Measurements from ENCODE around the gene RANBP9. TPM values are rescaled to one million over a fixed set of nuclear protein-coding genes. Genes with fewer than 3 reads are reported as not detected.

RANBP9 gene
- total and polyA plus RNA-seq, 2 of the 13 experiments (the other 11 are each of a cell fraction or from before 2014, with no cell fraction given), result 26.6 to 30.6 TPM

DNA sequence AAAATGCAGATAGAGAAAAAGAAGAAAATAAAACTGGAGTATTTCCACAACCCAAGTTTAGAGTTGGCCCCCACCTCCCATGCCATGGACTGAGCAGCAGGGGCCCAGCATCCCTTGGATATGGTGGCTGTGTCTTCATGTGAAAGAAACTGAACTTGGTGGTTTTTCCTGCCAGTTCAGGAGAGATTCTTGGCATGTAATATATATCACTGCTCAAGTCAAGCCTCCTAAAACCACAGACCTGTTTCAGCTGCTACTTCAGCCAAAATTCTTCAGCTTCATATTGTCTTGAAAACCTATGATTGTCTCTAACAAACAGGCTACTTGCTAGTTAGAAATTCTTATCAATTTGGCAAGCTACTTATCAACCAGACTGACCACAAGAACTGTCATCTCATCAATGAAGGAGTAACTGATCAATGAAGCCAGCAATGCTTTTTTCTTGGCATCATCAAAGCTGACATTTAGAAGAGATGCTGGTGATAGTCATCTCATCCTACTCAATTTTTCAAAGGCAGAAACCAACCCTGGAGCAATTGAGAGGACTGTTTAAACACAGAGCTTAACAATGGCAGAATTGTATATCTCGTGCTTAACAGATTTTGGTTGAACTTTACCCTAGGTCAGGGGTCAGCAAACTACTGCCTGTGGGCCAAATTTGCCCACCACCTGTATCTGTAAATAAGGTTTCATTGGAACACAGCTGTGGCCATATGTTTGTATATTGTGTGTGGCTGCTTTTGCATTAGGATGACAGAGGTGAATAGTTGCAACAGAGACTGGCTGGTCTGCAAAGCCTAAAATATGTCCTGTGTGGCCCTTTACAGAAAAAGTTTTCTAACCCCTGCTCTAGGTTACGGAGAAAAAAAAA, 106.9 kb downstream of the RANBP9 start (continued):
- TF ChIP-seq, protein P1, sequence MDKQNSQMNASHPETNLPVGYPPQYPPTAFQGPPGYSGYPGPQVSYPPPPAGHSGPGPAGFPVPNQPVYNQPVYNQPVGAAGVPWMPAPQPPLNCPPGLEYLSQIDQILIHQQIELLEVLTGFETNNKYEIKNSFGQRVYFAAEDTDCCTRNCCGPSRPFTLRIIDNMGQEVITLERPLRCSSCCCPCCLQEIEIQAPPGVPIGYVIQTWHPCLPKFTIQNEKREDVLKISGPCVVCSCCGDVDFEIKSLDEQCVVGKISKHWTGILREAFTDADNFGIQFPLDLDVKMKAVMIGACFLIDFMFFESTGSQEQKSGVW (CRISPR knock-in tag; IDR thresholded peaks at IDR 0.05; ENCODE audit: borderline replicate concordance), result no peak
- TF ChIP-seq EP300 (IDR thresholded peaks at IDR 0.05; ENCODE audit: low read depth in 2 of 2, low read length in 2 of 2) (peak; percentile 97 to 99), EP300 (CRISPR knock-in tag; IDR thresholded peaks at IDR 0.05; ENCODE audit: borderline replicate concordance) (peak; percentile 98), ZNF660 (CRISPR knock-in tag; IDR thresholded peaks at IDR 0.05; ENCODE audit: borderline replicate concordance, low read depth) (no peak), ZNF564 (CRISPR knock-in tag; IDR thresholded peaks at IDR 0.05) (0 out of 2 replicates have a peak, but pooled peaks have one; percentile 52), HNRNPK (IDR thresholded peaks at IDR 0.05; ENCODE audit: low read depth, low read length, poor library complexity, severe bottlenecking) (no peak), YY1 (IDR thresholded peaks at IDR 0.05; ENCODE audit: insufficient read depth, insufficient replicate concordance, low read depth, low read length) (peak; percentile 12), ARNTL (CRISPR knock-in tag; IDR thresholded peaks at IDR 0.05) (peak; percentile 71; the same call in 1 of the 2 replicates), TP53 (CRISPR knock-in tag; conservative IDR thresholded peaks at IDR 0.05) (peak; percentile 84; the same call in 1 of the 2 replicates), ZNF30 (CRISPR knock-in tag; IDR thresholded peaks at IDR 0.05) (no peak), FOSL2 (CRISPR knock-in tag; IDR thresholded peaks at IDR 0.05) (peak; percentile 83), HES4 (CRISPR knock-in tag; IDR thresholded peaks at IDR 0.05; ENCODE audit: borderline replicate concordance) (no peak), ARHGAP35 (CRISPR knock-in tag; IDR thresholded peaks at IDR 0.05; ENCODE audit: borderline replicate concordance) (no peak), ZNF234 (CRISPR knock-in tag; conservative IDR thresholded peaks at IDR 0.05) (no peak), ZBTB43 (CRISPR knock-in tag; conservative IDR thresholded peaks at IDR 0.05) (peak; percentile 80; the same call in 1 of the 2 replicates), ZSCAN31 (CRISPR knock-in tag; IDR thresholded peaks at IDR 0.05; ENCODE audit: low read depth) (peak; percentile 84), BCL6 (CRISPR knock-in tag; IDR thresholded peaks at IDR 0.05) (peak; percentile 91)
- TF ChIP-seq, protein P2, sequence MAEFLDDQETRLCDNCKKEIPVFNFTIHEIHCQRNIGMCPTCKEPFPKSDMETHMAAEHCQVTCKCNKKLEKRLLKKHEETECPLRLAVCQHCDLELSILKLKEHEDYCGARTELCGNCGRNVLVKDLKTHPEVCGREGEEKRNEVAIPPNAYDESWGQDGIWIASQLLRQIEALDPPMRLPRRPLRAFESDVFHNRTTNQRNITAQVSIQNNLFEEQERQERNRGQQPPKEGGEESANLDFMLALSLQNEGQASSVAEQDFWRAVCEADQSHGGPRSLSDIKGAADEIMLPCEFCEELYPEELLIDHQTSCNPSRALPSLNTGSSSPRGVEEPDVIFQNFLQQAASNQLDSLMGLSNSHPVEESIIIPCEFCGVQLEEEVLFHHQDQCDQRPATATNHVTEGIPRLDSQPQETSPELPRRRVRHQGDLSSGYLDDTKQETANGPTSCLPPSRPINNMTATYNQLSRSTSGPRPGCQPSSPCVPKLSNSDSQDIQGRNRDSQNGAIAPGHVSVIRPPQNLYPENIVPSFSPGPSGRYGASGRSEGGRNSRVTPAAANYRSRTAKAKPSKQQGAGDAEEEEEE (CRISPR knock-in tag; IDR thresholded peaks at IDR 0.05; ENCODE audit: borderline replicate concordance), result no peak
- TF ChIP-seq, protein P3, sequence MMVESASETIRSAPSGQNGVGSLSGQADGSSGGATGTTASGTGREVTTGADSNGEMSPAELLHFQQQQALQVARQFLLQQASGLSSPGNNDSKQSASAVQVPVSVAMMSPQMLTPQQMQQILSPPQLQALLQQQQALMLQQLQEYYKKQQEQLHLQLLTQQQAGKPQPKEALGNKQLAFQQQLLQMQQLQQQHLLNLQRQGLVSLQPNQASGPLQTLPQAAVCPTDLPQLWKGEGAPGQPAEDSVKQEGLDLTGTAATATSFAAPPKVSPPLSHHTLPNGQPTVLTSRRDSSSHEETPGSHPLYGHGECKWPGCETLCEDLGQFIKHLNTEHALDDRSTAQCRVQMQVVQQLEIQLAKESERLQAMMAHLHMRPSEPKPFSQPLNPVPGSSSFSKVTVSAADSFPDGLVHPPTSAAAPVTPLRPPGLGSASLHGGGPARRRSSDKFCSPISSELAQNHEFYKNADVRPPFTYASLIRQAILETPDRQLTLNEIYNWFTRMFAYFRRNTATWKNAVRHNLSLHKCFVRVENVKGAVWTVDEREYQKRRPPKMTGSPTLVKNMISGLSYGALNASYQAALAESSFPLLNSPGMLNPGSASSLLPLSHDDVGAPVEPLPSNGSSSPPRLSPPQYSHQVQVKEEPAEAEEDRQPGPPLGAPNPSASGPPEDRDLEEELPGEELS (CRISPR knock-in tag; IDR thresholded peaks at IDR 0.05), result peak; percentile 99
- TF ChIP-seq, protein P4, sequence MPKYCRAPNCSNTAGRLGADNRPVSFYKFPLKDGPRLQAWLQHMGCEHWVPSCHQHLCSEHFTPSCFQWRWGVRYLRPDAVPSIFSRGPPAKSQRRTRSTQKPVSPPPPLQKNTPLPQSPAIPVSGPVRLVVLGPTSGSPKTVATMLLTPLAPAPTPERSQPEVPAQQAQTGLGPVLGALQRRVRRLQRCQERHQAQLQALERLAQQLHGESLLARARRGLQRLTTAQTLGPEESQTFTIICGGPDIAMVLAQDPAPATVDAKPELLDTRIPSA (CRISPR knock-in tag; IDR thresholded peaks at IDR 0.05; ENCODE audit: borderline replicate concordance), result no peak
